ENCODE results near the gene GMEB2. TPM values are rescaled to one million over a fixed set of nuclear protein-coding genes. Genes with fewer than 3 reads are reported as not detected.

The GMEB2 gene
- total and polyA plus RNA-seq, 10 of the 15 experiments (the other 5 are each of a cell fraction or from before 2014, with no cell fraction given), result 0.08 to 15.1 (median 6.9) TPM

DNA sequence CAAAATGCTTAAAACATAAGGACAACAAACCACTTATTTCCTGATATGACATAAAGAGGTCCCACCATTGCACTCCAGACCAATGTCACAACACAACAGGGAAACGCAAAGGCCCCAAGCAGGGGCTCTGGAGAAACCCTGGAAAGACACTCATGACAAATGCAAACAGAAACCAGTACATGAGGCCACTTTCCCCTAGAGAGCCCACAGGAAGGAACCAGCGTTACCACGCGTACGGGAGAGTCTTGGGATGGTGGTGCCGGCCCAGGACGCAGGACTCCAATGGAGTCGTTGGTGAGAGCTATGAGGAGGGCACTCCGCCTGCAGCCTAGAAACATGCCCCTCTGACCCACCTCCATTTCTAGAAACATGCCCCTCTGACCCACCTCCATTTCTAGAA lies 20.2 kb downstream of the GMEB2 start:
- Histone ChIP-seq H3K27me3 (replicated peaks in 1 of 2; ENCODE audit: control insufficient read depth in 2 of 2, insufficient read depth in 2 of 2, low read length in 1 of 2) (no peaks in the 10 kb centered on the region), H3K4me3 (no peak overlapping the region), H3K36me3 (ENCODE audit: control insufficient read depth in 2 of 2, insufficient read depth in 2 of 2, low read length in 1 of 2) (peaks cover 8 to 9% of the 10 kb centered on the region in 2 experiments), H3K4me1 (ENCODE audit: control insufficient read depth, insufficient read depth, low read length) (no peaks in the 10 kb centered on the region), H3K4me2 (ENCODE audit: control insufficient read depth, insufficient read depth) (no peak overlapping the region), H3K27ac (ENCODE audit: control insufficient read depth, insufficient read depth) (no peak overlapping the region), H4K20me1 (ENCODE audit: control insufficient read depth, insufficient read depth) (no peaks in the 10 kb centered on the region), H3K9ac (ENCODE audit: control insufficient read depth, insufficient read depth, low read length) (no peak overlapping the region), H3K9me3 (replicated peaks; ENCODE audit: control insufficient read depth, insufficient read depth, low read length) (no peaks in the 10 kb centered on the region; the same call in 2 of the 3 replicates), H2AFZ (ENCODE audit: control insufficient read depth, low read depth, low read length) (no peak overlapping the region), H3K79me2 (ENCODE audit: control insufficient read depth, insufficient read depth, low read length) (peaks cover under 1% of the 10 kb centered on the region)
- no TSS peak for BruUV-seq (replicated peaks)
- ATAC-seq (no peak), FAIRE-seq (no peak), DNase-seq (ENCODE audit: low read depth, low spot score) (no peak)
- in situ Hi-C loops (cut with MboI) (no loop called here), intact Hi-C loops (cut with micrococcal nuclease; ENCODE audit: unreplicated experiment) (no loop called here)
- CTCF ChIA-PET, result no interaction called here
- RAD21 ChIA-PET (ENCODE audit: unreplicated experiment), result no interaction called here
- WGBS (ENCODE audit: insufficient coverage, insufficient replicate concordance, low lambda C conversion rate, missing lambda C conversion rate), result 98% methylated on average over 9 of the region's 9 CpGs
- TF ChIP-seq GATAD2B (conservative IDR thresholded peaks at IDR 0.05; ENCODE audit: low read depth) (no peak), YY1 (IDR thresholded peaks at IDR 0.05; ENCODE audit: low read depth, low read length) (no peak), MYB (IDR thresholded peaks at IDR 0.05; ENCODE audit: borderline replicate concordance, low read depth, low read length) (no peak)
- POLR2A ChIA-PET, result no interaction called here
- SMC1A ChIA-PET (ENCODE audit: uncharacterized antibody, unreplicated experiment), result no interaction called here

DNA sequence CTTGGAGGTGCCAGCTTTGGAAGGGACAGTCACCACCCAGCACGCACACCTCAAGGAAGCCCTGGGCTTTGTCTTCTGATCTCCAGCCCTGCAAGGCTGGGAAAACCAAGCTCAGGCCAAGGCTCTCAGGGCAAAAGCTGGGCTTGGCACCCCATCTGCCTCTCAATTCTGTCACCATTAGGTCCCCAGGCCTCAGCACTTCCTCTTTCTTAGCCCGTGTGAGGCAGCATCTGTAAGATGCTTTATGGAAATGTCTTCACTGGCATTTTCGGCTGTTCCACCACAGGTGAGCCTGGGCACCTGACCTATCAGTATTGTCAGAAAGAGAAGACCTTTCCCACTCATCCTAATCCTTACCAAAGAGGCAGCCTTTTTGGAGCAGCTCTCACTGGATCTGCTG lies 24.6 kb downstream of the GMEB2 start:
- BruUV-seq (replicated peaks), result no TSS peak
- Histone ChIP-seq H3K36me3 (ENCODE audit: control insufficient read depth in 2 of 2, insufficient read depth in 2 of 2, low read length in 1 of 2) (peaks cover 14 to 16% of the 10 kb centered on the region in 2 experiments), H2AFZ (ENCODE audit: control insufficient read depth, low read depth, low read length) (no peak overlapping the region), H3K9ac (ENCODE audit: control insufficient read depth, insufficient read depth, low read length) (no peak overlapping the region), H4K20me1 (ENCODE audit: control insufficient read depth, insufficient read depth) (no peaks in the 10 kb centered on the region), H3K79me2 (ENCODE audit: control insufficient read depth, insufficient read depth, low read length) (no peaks in the 10 kb centered on the region), H3K9me3 (replicated peaks; ENCODE audit: control insufficient read depth, insufficient read depth, low read length) (no peaks in the 10 kb centered on the region; the same call in 2 of the 3 replicates), H3K27me3 (replicated peaks in 1 of 2; ENCODE audit: control insufficient read depth in 2 of 2, insufficient read depth in 2 of 2, low read length in 1 of 2) (no peaks in the 10 kb centered on the region), H3K4me3 (no peak overlapping the region), H3K4me2 (ENCODE audit: control insufficient read depth, insufficient read depth) (no peak overlapping the region), H3K4me1 (ENCODE audit: control insufficient read depth, insufficient read depth, low read length) (no peaks in the 10 kb centered on the region), H3K27ac (ENCODE audit: control insufficient read depth, insufficient read depth) (no peak overlapping the region)
- WGBS (ENCODE audit: insufficient coverage, insufficient replicate concordance, low lambda C conversion rate, missing lambda C conversion rate), result 46% methylated on average over 3 of the region's 3 CpGs
- ChIA-PET CTCF (interaction anchor here (1.3 kb wide), 1 partner anchor 63 kb away, joined by 3 read pairs; no protein-coding TSS in a partner anchor), RAD21 (ENCODE audit: unreplicated experiment) (no interaction called here), POLR2A (no interaction called here), SMC1A (ENCODE audit: uncharacterized antibody, unreplicated experiment) (interaction anchor here (0.9 kb wide), 1 partner anchor 24 kb away, joined by 3 read pairs; no protein-coding TSS in a partner anchor)
- TF ChIP-seq NR2F1 (conservative IDR thresholded peaks at IDR 0.05) (no peak), SPI1 (IDR thresholded peaks at IDR 0.05; ENCODE audit: borderline replicate concordance, insufficient read depth, low read depth, low read length) (peak; percentile 87)
- DNase-seq (ENCODE audit: low read depth, low spot score) (no peak), ATAC-seq (no peak), FAIRE-seq (no peak)
- intact Hi-C loops (cut with micrococcal nuclease; ENCODE audit: unreplicated experiment) (no loop called here), in situ Hi-C loops (cut with MboI) (no loop called here)
